ENCODE results near the gene DLGAP1. TPM values are rescaled to one million over a fixed set of nuclear protein-coding genes. Genes with fewer than 3 reads are reported as not detected.

DLGAP1 gene
- total RNA-seq, 1 donor from 2014 or later: 13.6 TPM

- Mint-ChIP-seq H3K27me3 (ENCODE audit: unreplicated experiment) (no peaks in the 10 kb centered on the region), H3K4me1 (ENCODE audit: low read depth, unreplicated experiment) (no peaks in the 10 kb centered on the region), H3K4me3 (ENCODE audit: unreplicated experiment) (no peak overlapping the region), H3K9me3 (ENCODE audit: unreplicated experiment) (no peaks in the 10 kb centered on the region), H3K27ac (ENCODE audit: unreplicated experiment) (no peak overlapping the region), H3K36me3 (ENCODE audit: unreplicated experiment) (no peaks in the 10 kb centered on the region)
- DNase-seq: no peak
- TF ChIP-seq, protein P1, sequence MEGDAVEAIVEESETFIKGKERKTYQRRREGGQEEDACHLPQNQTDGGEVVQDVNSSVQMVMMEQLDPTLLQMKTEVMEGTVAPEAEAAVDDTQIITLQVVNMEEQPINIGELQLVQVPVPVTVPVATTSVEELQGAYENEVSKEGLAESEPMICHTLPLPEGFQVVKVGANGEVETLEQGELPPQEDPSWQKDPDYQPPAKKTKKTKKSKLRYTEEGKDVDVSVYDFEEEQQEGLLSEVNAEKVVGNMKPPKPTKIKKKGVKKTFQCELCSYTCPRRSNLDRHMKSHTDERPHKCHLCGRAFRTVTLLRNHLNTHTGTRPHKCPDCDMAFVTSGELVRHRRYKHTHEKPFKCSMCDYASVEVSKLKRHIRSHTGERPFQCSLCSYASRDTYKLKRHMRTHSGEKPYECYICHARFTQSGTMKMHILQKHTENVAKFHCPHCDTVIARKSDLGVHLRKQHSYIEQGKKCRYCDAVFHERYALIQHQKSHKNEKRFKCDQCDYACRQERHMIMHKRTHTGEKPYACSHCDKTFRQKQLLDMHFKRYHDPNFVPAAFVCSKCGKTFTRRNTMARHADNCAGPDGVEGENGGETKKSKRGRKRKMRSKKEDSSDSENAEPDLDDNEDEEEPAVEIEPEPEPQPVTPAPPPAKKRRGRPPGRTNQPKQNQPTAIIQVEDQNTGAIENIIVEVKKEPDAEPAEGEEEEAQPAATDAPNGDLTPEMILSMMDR (IDR thresholded peaks at IDR 0.05; ENCODE audit: partially characterized antibody, unreplicated experiment): no peak
Observed at GRCh38 chr18:3688690-3689089, 766.4 kb downstream of the DLGAP1 start.

- H3K4me1 Mint-ChIP-seq (ENCODE audit: low read depth, unreplicated experiment): no peaks in the 10 kb centered on the region
- TF ChIP-seq, protein P1 (IDR thresholded peaks at IDR 0.05; ENCODE audit: partially characterized antibody, unreplicated experiment): no peak
- H3K4me3 Mint-ChIP-seq (ENCODE audit: unreplicated experiment): no peak overlapping the region
- no peak for DNase-seq
- no peaks in the 10 kb centered on the region for H3K9me3 Mint-ChIP-seq (ENCODE audit: unreplicated experiment)
- no peaks in the 10 kb centered on the region for H3K27me3 Mint-ChIP-seq (ENCODE audit: unreplicated experiment)
- no peak overlapping the region for H3K27ac Mint-ChIP-seq (ENCODE audit: unreplicated experiment)
- H3K36me3 Mint-ChIP-seq (ENCODE audit: unreplicated experiment): peaks cover 10% of the 10 kb centered on the region
Observed at GRCh38 chr18:3683483-3683882, 771.6 kb downstream of the DLGAP1 start.

- TF ChIP-seq, protein P1 (IDR thresholded peaks at IDR 0.05; ENCODE audit: partially characterized antibody, unreplicated experiment): no peak
- no peak for DNase-seq
- H3K27ac Mint-ChIP-seq (ENCODE audit: unreplicated experiment): no peak overlapping the region
- H3K9me3 Mint-ChIP-seq (ENCODE audit: unreplicated experiment): no peaks in the 10 kb centered on the region
- H3K4me3 Mint-ChIP-seq (ENCODE audit: unreplicated experiment): no peak overlapping the region
- H3K4me1 Mint-ChIP-seq (ENCODE audit: low read depth, unreplicated experiment): no peaks in the 10 kb centered on the region
- H3K36me3 Mint-ChIP-seq (ENCODE audit: unreplicated experiment): peaks cover 10% of the 10 kb centered on the region
- H3K27me3 Mint-ChIP-seq (ENCODE audit: unreplicated experiment): no peaks in the 10 kb centered on the region
Observed at GRCh38 chr18:3682061-3682460, 773.0 kb downstream of the DLGAP1 start.

- TF ChIP-seq, protein P1 (IDR thresholded peaks at IDR 0.05; ENCODE audit: partially characterized antibody, unreplicated experiment): no peak
- no peaks in the 10 kb centered on the region for H3K9me3 Mint-ChIP-seq (ENCODE audit: unreplicated experiment)
- no peaks in the 10 kb centered on the region for H3K4me1 Mint-ChIP-seq (ENCODE audit: low read depth, unreplicated experiment)
- no peaks in the 10 kb centered on the region for H3K27me3 Mint-ChIP-seq (ENCODE audit: unreplicated experiment)
- H3K27ac Mint-ChIP-seq (ENCODE audit: unreplicated experiment): no peak overlapping the region
- H3K36me3 Mint-ChIP-seq (ENCODE audit: unreplicated experiment): peaks cover 10% of the 10 kb centered on the region
- no peak for DNase-seq
- H3K4me3 Mint-ChIP-seq (ENCODE audit: unreplicated experiment): no peak overlapping the region
Observed at GRCh38 chr18:3679241-3679640, 775.9 kb downstream of the DLGAP1 start.

- H3K4me1 Mint-ChIP-seq (ENCODE audit: low read depth, unreplicated experiment): no peaks in the 10 kb centered on the region
- no peaks in the 10 kb centered on the region for H3K36me3 Mint-ChIP-seq (ENCODE audit: unreplicated experiment)
- no peak overlapping the region for H3K27ac Mint-ChIP-seq (ENCODE audit: unreplicated experiment)
- H3K9me3 Mint-ChIP-seq (ENCODE audit: unreplicated experiment): peaks cover 1% of the 10 kb centered on the region
- H3K27me3 Mint-ChIP-seq (ENCODE audit: unreplicated experiment): no peaks in the 10 kb centered on the region
- no peak overlapping the region for H3K4me3 Mint-ChIP-seq (ENCODE audit: unreplicated experiment)
- DNase-seq: no peak
- TF ChIP-seq, protein P1 (IDR thresholded peaks at IDR 0.05; ENCODE audit: partially characterized antibody, unreplicated experiment): no peak
Observed at GRCh38 chr18:3675994-3676393, 779.1 kb downstream of the DLGAP1 start.
